Kidney (tissue), 14 donors: ENCODE results near the gene RWDD4. TPM values are rescaled to one million over a fixed set of nuclear protein-coding genes. Genes with fewer than 3 reads are reported as not detected.

Source experiments
- DNase-seq, 5 donors: peaks; one replicate each; pipeline ENCODE4 v3.0.0-alpha.2; 2013 to 2020
- FAIRE-seq: peaks from 2 replicates; lab custom pipeline; 2012; peaks lifted over from hg19 to GRCh38; lab: Jason Lieb, UNC
- H3K27ac ChIP-seq, 2 donors: one replicate each; pipeline ENCODE4 v1.7.0; 2013; ENCODE audit warnings: low read depth in 2 of 2, low read length in 2 of 2, inconsistent platforms in 1 of 2
- H3K27me3 ChIP-seq: one replicate; pipeline ENCODE4 v1.7.1; 2013; ENCODE audit warnings: low read length, inconsistent platforms; ENCODE audit not compliant: control insufficient read depth, insufficient read depth
- H3K36me3 ChIP-seq, 3 donors: one replicate each; pipeline versions ENCODE4 v1.7.0 to v1.7.1; 2013; ENCODE audit warnings: low read length in 3 of 3, control low read depth in 1 of 3, inconsistent platforms in 1 of 3; ENCODE audit not compliant: insufficient read depth in 3 of 3, control insufficient read depth in 2 of 3
- H3K4me1 ChIP-seq, 3 donors: one replicate each; pipeline versions ENCODE4 v1.7.0 to v1.7.1; 2013; ENCODE audit warnings: low read length in 3 of 3, inconsistent platforms in 1 of 3, low read depth in 1 of 3; ENCODE audit not compliant: control insufficient read depth in 2 of 3, insufficient read depth in 2 of 3
- H3K4me3 ChIP-seq, 3 donors: one replicate each; pipeline versions ENCODE4 v1.7.0 to v1.8.1; 2013; ENCODE audit warnings: low read length in 3 of 3, control low read depth in 1 of 3, inconsistent platforms in 1 of 3
- H3K9ac ChIP-seq, 3 donors: one replicate each; pipeline versions ENCODE4 v1.7.0 to v1.7.1; 2013; ENCODE audit warnings: low read length in 3 of 3, control low read depth in 1 of 3, inconsistent platforms in 1 of 3
- H3K9me3 ChIP-seq, 3 donors: one replicate each; pipeline versions ENCODE4 v1.7.0 to v1.7.1; 2013; ENCODE audit warnings: low read length in 3 of 3, control low read depth in 1 of 3, inconsistent platforms in 1 of 3; ENCODE audit not compliant: control insufficient read depth in 2 of 3, insufficient read depth in 1 of 3
- CTCF ChIP-seq: IDR thresholded peaks from 3 replicates; pipeline ENCODE4 v1.5.1; 2012; ENCODE audit warnings: mild to moderate bottlenecking, moderate library complexity, borderline replicate concordance; ENCODE audit not compliant: insufficient read depth; ENCODE audit errors: extremely low read depth
- intact Hi-C: fragments of 100-400 bp; cut with DNase I; formaldehyde crosslinking; loops from one replicate; pipeline ENCODE4 v1.11.1; 2022
- polyA plus RNA-seq: library from polyadenylated mRNA; stranded (reverse); fragments of 350-450 nt; fragmentation: Illumina TruSeq; extraction: RNeasy Lipid Tissue Mini Kit (QIAGEN cat#74804); gene quantifications from one replicate; pipeline ENCODE4 v1.2.3, GENCODE V29; 2014; ENCODE audit warnings: low read depth, low replicate concordance; ENCODE audit not compliant: insufficient read depth
- total RNA-seq: library from RNA; stranded (reverse); fragmentation: NEBNext Ultra II Directional; extraction: Animal tissue kit (Norgen Biotek cat#: 25700); gene quantifications from one replicate; pipeline ENCODE4 v1.2.1, GENCODE V29; 2021
- donor health status: control.
- donor health status: control.
- donor health status: control.
- donor health status: control.
- donor health status: control.
- donor health status: DM: yes; HTN: yes; CAD: no.
- donor health status: Normal renal cell carcinoma (clear cell type).

RWDD4 gene
- total and polyA plus RNA-seq, 2 donors from 2014 or later: 17.7 to 19.1 TPM

- Histone ChIP-seq H3K4me3 (no peak overlapping the region), H3K27ac (no peak overlapping the region), H3K36me3 (peaks cover 23 to 75% (median 29%) of the 10 kb centered on the region in 3 donors), H3K27me3 (no peaks in the 10 kb centered on the region), H3K9ac (no peak overlapping the region), H3K9me3 (no peaks in the 10 kb centered on the region), H3K4me1 (no peaks in the 10 kb centered on the region)
- TF ChIP-seq CTCF: no peak
- FAIRE-seq (no peak), DNase-seq (no peak)
- intact Hi-C loops: no loop called here
Measured at GRCh38 chr4:183698909-183699308, 39.9 kb upstream of the RWDD4 start.

DNA sequence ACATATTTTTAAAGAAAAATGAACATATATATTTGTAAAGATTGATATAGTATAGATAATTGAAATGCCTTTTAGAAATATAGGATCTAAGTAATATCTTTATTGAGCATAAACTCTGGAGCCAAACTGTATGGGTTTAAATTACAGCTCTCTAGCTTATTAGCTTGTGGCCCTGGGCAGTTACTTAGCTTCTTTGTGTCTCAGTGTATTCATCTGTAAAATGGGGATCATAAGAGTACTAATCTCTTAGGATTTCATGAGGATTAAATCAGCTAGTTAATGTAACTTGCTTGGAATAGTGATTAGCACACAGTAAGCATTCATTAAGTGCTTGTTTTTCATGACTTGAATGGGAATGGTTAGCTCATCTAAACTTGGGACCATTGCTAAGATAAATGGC lies 32.9 kb upstream of the RWDD4 start:
- Histone ChIP-seq H3K36me3 (peaks cover 3 to 42% (median 13%) of the 10 kb centered on the region in 3 donors), H3K9ac (no peak overlapping the region), H3K27ac (no peak overlapping the region), H3K4me3 (no peak overlapping the region), H3K27me3 (no peaks in the 10 kb centered on the region), H3K9me3 (no peaks in the 10 kb centered on the region), H3K4me1 (no peaks in the 10 kb centered on the region)
- intact Hi-C loops: no loop called here
- DNase-seq: no peak
- FAIRE-seq: no peak
- TF ChIP-seq CTCF: no peak

- H3K27me3 ChIP-seq: no peaks in the 10 kb centered on the region
- no peak for DNase-seq
- no peak for FAIRE-seq
- H3K27ac ChIP-seq: no peak overlapping the region
- H3K36me3 ChIP-seq: peaks cover 3 to 40% (median 17%) of the 10 kb centered on the region in 3 donors
- no peak overlapping the region for H3K9ac ChIP-seq
- no peaks in the 10 kb centered on the region for H3K4me1 ChIP-seq
- TF ChIP-seq CTCF: no peak
- intact Hi-C loops: no loop called here
- no peak overlapping the region for H3K4me3 ChIP-seq
- H3K9me3 ChIP-seq: no peaks in the 10 kb centered on the region
Measured at GRCh38 chr4:183691006-183691405, 32.0 kb upstream of the RWDD4 start.

- Histone ChIP-seq H3K9ac (no peak overlapping the region), H3K9me3 (no peaks in the 10 kb centered on the region), H3K36me3 (peaks cover 2 to 35% (median 19%) of the 10 kb centered on the region in 3 donors), H3K27ac (no peak overlapping the region), H3K4me1 (no peaks in the 10 kb centered on the region), H3K27me3 (no peaks in the 10 kb centered on the region), H3K4me3 (no peak overlapping the region)
- FAIRE-seq (no peak), DNase-seq (no peak)
- no peak for TF ChIP-seq CTCF
- intact Hi-C loops: no loop called here
Measured at GRCh38 chr4:183688216-183688615, 29.2 kb upstream of the RWDD4 start.
